Osteocyte (in vitro differentiated cells): ENCODE data around the gene IMMP2L. TPM values are rescaled to one million over a fixed set of nuclear protein-coding genes. Genes with fewer than 3 reads are reported as not detected.

Source experiments
- DNase-seq: peaks from one replicate; pipeline ENCODE4 v3.0.0; 2021; ENCODE audit warnings: mixed read lengths; ENCODE audit not compliant: unreplicated experiment; ENCODE audit errors: extremely low spot score
- H3K27ac Mint-ChIP-seq: one replicate; pipeline ENCODE4 v1.8.0; 2021; ENCODE audit warnings: mild to moderate bottlenecking, mixed read lengths; ENCODE audit not compliant: unreplicated experiment
- H3K27me3 Mint-ChIP-seq: one replicate; pipeline ENCODE4 v1.8.0; 2021; ENCODE audit warnings: mixed read lengths; ENCODE audit not compliant: unreplicated experiment
- H3K36me3 Mint-ChIP-seq: one replicate; pipeline ENCODE4 v1.8.0; 2021; ENCODE audit warnings: mixed read lengths; ENCODE audit not compliant: unreplicated experiment
- H3K4me1 Mint-ChIP-seq: one replicate; pipeline ENCODE4 v1.8.0; 2021; ENCODE audit warnings: mixed read lengths; ENCODE audit not compliant: unreplicated experiment
- H3K4me3 Mint-ChIP-seq: one replicate; pipeline ENCODE4 v1.8.0; 2021; ENCODE audit warnings: mild to moderate bottlenecking, moderate library complexity, mixed read lengths; ENCODE audit not compliant: unreplicated experiment
- H3K9me3 Mint-ChIP-seq: one replicate; pipeline ENCODE4 v1.8.0; 2021; ENCODE audit warnings: mixed read lengths; ENCODE audit not compliant: unreplicated experiment
- total RNA-seq: library from RNA; stranded (reverse); gene quantifications from 2 replicates; pipeline ENCODE4 v1.2.1, GENCODE V29; 2021
- TF ChIP-seq, protein P1 (sequence below): fragments of 200-600 bp; sonication (generic); IDR thresholded peaks from 2 replicates; pipeline ENCODE4 v1.5.0; 2021; ENCODE audit warnings: antibody characterized with exemption, mild to moderate bottlenecking, moderate library complexity

The IMMP2L gene
- total RNA-seq, 1 donor from 2014 or later = 15.6 TPM

- no peak for DNase-seq
- no peak overlapping the region for H3K27ac Mint-ChIP-seq
- H3K27me3 Mint-ChIP-seq = no peaks in the 10 kb centered on the region
- no peaks in the 10 kb centered on the region for H3K4me1 Mint-ChIP-seq
- no peak overlapping the region for H3K4me3 Mint-ChIP-seq
- TF ChIP-seq, protein P1, sequence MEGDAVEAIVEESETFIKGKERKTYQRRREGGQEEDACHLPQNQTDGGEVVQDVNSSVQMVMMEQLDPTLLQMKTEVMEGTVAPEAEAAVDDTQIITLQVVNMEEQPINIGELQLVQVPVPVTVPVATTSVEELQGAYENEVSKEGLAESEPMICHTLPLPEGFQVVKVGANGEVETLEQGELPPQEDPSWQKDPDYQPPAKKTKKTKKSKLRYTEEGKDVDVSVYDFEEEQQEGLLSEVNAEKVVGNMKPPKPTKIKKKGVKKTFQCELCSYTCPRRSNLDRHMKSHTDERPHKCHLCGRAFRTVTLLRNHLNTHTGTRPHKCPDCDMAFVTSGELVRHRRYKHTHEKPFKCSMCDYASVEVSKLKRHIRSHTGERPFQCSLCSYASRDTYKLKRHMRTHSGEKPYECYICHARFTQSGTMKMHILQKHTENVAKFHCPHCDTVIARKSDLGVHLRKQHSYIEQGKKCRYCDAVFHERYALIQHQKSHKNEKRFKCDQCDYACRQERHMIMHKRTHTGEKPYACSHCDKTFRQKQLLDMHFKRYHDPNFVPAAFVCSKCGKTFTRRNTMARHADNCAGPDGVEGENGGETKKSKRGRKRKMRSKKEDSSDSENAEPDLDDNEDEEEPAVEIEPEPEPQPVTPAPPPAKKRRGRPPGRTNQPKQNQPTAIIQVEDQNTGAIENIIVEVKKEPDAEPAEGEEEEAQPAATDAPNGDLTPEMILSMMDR = no peak
- no peaks in the 10 kb centered on the region for H3K36me3 Mint-ChIP-seq
- no peaks in the 10 kb centered on the region for H3K9me3 Mint-ChIP-seq
Observed at GRCh38 chr7:111105269-111105668, 457.0 kb downstream of the IMMP2L start.

DNA sequence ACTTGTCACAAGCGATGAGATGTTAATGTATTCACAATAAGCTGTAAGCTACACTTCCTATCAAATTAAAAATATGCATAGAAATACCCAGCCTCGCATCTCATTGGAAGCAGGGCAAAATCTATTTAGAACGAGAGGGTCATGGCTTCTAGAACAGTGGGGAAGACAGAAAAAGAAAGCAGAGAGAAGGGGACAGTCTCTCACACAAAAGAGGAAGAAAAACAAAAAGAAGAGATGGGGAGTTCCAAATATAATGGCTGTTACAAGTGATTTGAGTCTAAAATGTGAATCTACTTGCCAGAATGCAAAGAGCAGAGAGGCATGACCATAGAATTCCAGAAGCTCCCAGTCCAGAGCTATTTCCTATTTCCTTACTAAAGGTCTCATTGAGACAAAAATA lies 457.6 kb downstream of the IMMP2L start:
- no peaks in the 10 kb centered on the region for H3K9me3 Mint-ChIP-seq
- no peaks in the 10 kb centered on the region for H3K4me1 Mint-ChIP-seq
- H3K36me3 Mint-ChIP-seq = no peaks in the 10 kb centered on the region
- H3K27me3 Mint-ChIP-seq = no peaks in the 10 kb centered on the region
- no peak overlapping the region for H3K4me3 Mint-ChIP-seq
- no peak overlapping the region for H3K27ac Mint-ChIP-seq
- DNase-seq = no peak
- TF ChIP-seq, protein P1 = no peak

DNA sequence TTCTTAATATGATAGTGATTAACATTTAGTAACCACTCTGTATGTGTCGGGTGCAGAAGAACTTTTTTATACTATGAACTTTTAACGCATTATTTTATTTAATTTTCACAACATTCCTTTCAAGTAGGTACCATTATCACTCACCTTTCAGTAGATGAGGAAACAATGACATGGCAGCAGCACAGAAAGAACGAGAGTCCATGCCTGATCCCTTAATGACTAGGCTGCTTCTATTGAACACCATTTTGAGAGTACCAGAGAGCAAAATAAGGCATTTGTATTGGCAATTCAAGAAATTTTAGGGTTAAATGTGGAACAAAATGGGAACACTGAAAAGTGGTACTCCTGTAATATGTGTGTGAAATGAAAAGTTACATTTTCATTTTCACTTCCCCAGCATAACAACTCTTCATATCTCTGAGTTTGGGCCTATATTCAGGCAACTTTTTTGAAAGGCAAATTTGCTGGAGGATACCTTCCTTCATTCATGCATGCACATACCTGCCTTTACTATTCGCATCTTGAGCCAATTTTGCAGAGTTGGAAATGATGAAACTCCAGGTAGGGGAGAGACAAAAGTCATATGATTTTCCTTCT lies 458.5 kb downstream of the IMMP2L start:
- DNase-seq = no peak
- TF ChIP-seq, protein P1 = no peak
- Mint-ChIP-seq H3K4me3 (no peak overlapping the region), H3K36me3 (no peaks in the 10 kb centered on the region), H3K4me1 (no peaks in the 10 kb centered on the region), H3K9me3 (no peaks in the 10 kb centered on the region), H3K27me3 (no peaks in the 10 kb centered on the region), H3K27ac (no peak overlapping the region)

DNA sequence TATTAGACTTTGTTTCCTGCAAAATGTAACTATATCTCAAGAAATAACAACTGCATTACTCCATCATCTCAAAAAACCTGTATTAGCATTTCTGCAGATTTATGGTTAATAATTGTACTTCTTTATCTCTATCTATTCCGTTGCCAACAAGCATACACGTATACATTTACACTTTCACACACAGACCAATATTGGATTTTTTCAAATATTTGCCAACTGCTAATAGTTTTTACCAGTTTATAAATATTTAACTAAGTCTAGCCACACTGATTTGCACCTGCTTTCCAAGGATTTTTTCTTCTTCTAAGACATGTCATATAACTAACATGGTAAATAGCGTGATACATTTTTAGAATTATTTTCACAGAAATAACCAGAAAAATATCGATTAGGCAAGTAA lies 459.2 kb downstream of the IMMP2L start:
- Mint-ChIP-seq H3K9me3 (no peaks in the 10 kb centered on the region), H3K4me3 (no peak overlapping the region), H3K4me1 (peaks cover 2% of the 10 kb centered on the region), H3K36me3 (no peaks in the 10 kb centered on the region), H3K27ac (no peak overlapping the region), H3K27me3 (no peaks in the 10 kb centered on the region)
- no peak for DNase-seq
- TF ChIP-seq, protein P1 = no peak

- DNase-seq = no peak
- peaks cover 2% of the 10 kb centered on the region for H3K4me1 Mint-ChIP-seq
- H3K27me3 Mint-ChIP-seq = no peaks in the 10 kb centered on the region
- H3K4me3 Mint-ChIP-seq = no peak overlapping the region
- TF ChIP-seq, protein P1 = no peak
- no peaks in the 10 kb centered on the region for H3K9me3 Mint-ChIP-seq
- H3K36me3 Mint-ChIP-seq = no peaks in the 10 kb centered on the region
- no peak overlapping the region for H3K27ac Mint-ChIP-seq
Observed at GRCh38 chr7:111101856-111102646, 460.2 kb downstream of the IMMP2L start.
